ENCODE data around the gene RASGRP1.

RASGRP1 gene

DNA sequence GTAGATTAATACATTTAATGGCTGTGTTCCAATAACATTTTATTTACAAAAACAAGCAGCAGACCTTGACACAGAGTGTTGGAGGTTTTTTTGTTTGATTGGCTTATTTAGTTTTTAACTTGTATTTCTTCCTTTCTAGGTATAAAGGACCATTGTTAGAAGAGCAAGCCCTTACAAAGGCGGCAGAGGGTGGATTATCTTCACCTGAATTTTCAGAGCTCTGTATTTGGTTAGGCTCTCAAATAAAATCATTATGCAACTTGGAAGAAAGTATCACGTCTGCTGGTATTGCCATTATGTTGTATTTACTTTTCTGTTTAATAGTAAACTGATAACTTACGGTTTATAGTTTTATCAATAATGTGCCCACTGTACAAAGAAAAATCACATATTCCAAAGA lies 100.7 kb downstream of the RASGRP1 start:
- Mint-ChIP-seq H3K9me3 (no peaks in the 10 kb centered on the region), H3K4me1 (peaks cover 18% of the 10 kb centered on the region), H3K27me3 (no peaks in the 10 kb centered on the region), H3K4me3 (no peak overlapping the region), H3K27ac (no peak overlapping the region), H3K36me3 (peaks cover 7% of the 10 kb centered on the region)
- no peak for ATAC-seq (ENCODE audit: low read depth)
- DNase-seq (ENCODE audit: low spot score in 2 of 2) = no peak

DNA sequence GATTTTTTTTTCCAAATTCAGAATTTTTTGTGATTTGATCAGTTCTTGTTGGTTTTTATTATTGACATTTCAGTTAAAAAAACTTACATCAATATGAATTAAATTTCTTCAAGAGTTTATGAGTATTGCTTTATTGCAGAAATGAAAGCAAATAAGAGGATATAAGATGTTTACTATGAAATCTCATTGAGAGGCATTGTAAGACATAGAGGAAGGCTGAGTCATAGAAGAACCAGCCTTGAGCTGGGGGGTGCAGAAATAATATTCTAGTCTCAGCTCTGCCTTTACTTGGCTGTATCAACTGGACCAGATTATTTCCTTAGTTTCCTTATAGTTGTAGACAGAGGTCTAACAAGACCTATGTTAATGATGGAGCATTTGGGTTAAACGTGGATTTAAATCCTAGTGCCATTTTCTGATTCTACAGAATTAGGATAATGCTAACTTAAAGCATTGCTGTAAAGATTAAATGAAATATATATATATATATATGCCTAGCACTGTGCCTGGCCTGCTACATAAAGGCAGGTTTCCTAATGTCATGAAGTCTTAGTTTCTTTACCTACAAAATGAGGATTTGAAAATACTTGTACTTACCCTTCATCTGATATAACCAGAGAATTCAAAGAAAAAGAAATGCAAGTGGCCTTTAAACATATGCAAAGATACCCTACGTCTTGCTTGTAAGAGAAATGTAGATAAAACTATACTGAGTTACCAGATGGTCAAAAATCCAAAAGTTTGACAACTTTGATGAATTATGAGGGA lies 103.4 kb downstream of the RASGRP1 start:
- H3K27me3 Mint-ChIP-seq = no peaks in the 10 kb centered on the region
- H3K36me3 Mint-ChIP-seq = peaks cover 10% of the 10 kb centered on the region
- no peak overlapping the region for H3K27ac Mint-ChIP-seq
- ATAC-seq (ENCODE audit: low read depth) (peak; percentile 81), DNase-seq (ENCODE audit: low spot score in 2 of 2) (no peak)
- peaks cover 28% of the 10 kb centered on the region for H3K4me1 Mint-ChIP-seq
- no peaks in the 10 kb centered on the region for H3K9me3 Mint-ChIP-seq
- H3K4me3 Mint-ChIP-seq = no peak overlapping the region

DNA sequence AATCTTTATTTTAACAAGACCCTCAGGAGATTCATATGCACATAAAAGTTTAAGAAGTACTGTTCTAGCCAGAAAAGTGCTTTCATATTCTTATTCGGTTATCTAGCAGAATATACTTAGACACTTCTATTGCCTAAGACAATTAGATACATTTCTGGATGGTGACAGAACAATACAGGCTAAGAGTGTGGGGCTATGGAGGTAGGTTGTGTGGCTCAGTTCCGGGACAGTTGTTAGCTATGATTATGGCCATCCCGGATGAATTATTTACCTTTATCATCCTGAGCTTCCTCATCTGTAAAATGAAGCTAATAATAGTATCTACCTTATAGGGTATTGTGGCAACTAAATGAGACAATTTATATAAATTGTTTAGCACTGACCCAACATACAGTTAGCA lies 104.1 kb downstream of the RASGRP1 start:
- no peaks in the 10 kb centered on the region for H3K27me3 Mint-ChIP-seq
- peaks cover 10% of the 10 kb centered on the region for H3K36me3 Mint-ChIP-seq
- DNase-seq (ENCODE audit: low spot score in 2 of 2) = no peak
- no peak for ATAC-seq (ENCODE audit: low read depth)
- H3K27ac Mint-ChIP-seq = no peak overlapping the region
- H3K4me1 Mint-ChIP-seq = peaks cover 30% of the 10 kb centered on the region
- no peak overlapping the region for H3K4me3 Mint-ChIP-seq
- H3K9me3 Mint-ChIP-seq = no peaks in the 10 kb centered on the region

DNA sequence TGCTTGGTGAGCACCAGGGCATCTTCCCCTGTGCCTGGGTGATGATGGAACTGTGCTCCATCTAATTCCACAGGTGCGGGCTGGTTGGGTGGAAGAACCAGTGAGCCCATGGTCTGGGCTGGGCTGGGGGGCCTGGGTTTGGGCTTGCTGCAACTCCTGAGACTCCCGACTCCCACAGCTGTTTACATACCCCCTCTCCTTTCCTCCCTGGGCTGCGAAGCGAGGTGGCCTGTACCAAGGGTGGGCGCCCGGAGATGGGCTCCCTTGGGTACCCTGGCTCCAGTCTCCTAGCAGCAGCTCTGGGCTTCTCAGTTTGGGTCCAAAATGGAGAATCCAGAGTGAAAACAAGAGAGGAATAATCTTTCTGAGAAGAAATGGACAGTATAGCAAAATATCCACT lies 105.1 kb downstream of the RASGRP1 start:
- ATAC-seq (ENCODE audit: low read depth) (no peak), DNase-seq (ENCODE audit: low spot score in 2 of 2) (no peak)
- Mint-ChIP-seq H3K27ac (no peak overlapping the region), H3K4me1 (peaks cover 37% of the 10 kb centered on the region), H3K27me3 (no peaks in the 10 kb centered on the region), H3K36me3 (peaks cover 10% of the 10 kb centered on the region), H3K4me3 (no peak overlapping the region), H3K9me3 (no peaks in the 10 kb centered on the region)

DNA sequence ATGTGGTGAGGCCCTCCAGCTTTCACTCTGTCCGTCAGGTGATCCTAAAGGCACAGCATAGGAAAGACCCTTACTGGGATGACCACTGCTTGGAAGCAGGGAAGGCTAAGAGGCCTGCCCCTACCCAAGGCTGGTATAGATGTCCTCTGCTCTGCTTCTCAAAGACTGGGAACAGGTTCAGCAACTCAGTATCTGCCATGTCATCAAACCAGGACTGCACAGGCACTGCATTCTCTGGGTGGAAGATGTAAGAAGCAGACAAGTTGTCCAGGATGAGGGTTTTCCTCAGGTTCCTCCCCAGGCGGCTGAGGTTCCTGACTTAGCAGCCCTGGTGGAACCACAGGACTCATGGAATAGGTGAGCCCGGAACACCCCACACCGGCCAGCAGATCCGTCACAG lies 106.0 kb downstream of the RASGRP1 start:
- Mint-ChIP-seq H3K4me3 (no peak overlapping the region), H3K4me1 (peaks cover 37% of the 10 kb centered on the region), H3K9me3 (no peaks in the 10 kb centered on the region), H3K36me3 (peaks cover 10% of the 10 kb centered on the region), H3K27ac (no peak overlapping the region), H3K27me3 (no peaks in the 10 kb centered on the region)
- ATAC-seq (ENCODE audit: low read depth) (no peak), DNase-seq (ENCODE audit: low spot score in 2 of 2) (no peak)

DNA sequence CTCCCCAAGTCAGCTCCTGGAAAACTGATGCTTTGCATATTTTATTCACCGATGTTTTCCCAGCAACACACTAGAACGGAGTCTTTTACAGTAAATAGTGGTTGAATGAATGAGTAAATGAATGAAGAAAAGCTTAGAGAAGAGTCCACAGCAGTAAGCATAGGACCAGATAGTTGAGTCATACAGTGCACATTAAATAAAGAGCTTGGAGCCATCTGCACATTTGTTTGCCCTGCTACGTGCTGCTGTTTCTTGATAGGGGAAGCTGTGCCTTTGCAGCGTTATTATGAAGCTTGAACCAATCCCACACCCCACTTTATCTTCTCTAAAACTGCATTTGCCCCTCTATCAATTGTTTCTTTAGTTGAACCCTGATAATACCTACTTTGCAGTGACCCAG lies 109.5 kb downstream of the RASGRP1 start:
- peak overlapping the region; percentile 93 for H3K4me3 Mint-ChIP-seq
- H3K4me1 Mint-ChIP-seq = peaks cover 27% of the 10 kb centered on the region
- DNase-seq (ENCODE audit: low spot score in 2 of 2) = no peak
- no peaks in the 10 kb centered on the region for H3K9me3 Mint-ChIP-seq
- H3K27ac Mint-ChIP-seq = peak overlapping the region; percentile 97
- H3K27me3 Mint-ChIP-seq = no peaks in the 10 kb centered on the region
- H3K36me3 Mint-ChIP-seq = peaks cover 10% of the 10 kb centered on the region
- no peak for ATAC-seq (ENCODE audit: low read depth)

DNA sequence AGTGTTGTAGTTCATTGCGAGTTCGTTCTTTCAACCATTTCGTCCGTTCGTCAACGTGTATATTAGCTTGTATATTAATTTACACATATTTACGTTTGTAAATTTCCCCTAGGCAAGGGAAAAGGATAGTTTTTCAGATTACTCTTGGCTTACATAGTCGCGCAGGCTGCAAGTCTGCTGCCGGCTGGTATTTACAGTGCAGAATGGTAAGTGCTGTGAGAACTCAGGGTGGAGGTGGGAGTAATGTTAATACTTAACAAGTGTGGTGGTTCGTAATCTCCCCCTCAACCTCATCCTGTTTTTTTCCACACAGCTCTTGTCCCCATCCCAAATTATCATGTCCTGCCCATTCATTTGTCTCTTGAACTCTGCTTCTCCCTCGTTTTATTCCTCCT lies 109.9 kb downstream of the RASGRP1 start:
- no peak for DNase-seq (ENCODE audit: low spot score in 2 of 2)
- peak overlapping the region; percentile 97 for H3K27ac Mint-ChIP-seq
- ATAC-seq (ENCODE audit: low read depth) = no peak
- H3K27me3 Mint-ChIP-seq = no peaks in the 10 kb centered on the region
- peaks cover 23% of the 10 kb centered on the region for H3K4me1 Mint-ChIP-seq
- H3K4me3 Mint-ChIP-seq = peak overlapping the region; percentile 93
- H3K9me3 Mint-ChIP-seq = no peaks in the 10 kb centered on the region
- H3K36me3 Mint-ChIP-seq = peaks cover 10% of the 10 kb centered on the region

DNA sequence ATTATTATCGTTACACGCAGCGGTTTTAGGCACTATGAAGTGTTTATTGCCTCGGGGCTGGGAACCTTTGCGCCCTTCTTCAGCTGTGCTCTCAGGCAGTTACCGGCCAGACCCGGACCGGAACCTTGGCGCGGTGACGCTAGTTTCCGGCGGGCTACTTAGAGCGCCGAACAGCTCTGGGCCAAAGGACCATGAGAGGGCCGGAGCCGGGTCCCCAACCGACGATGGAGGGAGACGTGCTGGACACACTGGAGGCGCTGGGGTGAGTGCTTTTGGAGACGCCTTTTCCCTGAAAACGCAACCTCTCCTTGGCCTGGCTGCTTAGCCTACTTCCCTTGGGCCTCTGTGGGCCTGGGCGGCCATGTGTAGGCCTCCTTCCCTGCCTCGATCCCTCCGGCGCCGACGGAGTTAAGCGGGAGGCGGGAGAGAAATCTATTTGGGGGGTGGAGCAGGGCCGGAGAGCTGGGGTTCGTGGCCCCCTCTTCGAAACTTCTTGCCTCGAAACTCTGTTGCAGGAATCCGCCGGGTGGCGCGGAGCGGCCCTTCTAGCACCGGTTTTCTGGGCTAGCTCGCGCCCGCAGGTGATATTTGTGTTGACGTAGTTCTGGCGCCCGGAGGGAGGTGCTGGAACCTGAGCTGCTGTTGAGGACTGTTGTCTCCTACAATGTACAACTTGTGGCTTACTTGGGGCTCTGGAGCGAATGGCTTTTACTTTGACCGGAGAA lies 110.5 kb downstream of the RASGRP1 start, which contains the start of gene FAM98B:
Gene FAM98B, plus strand, starts transcription at position 157 of the 725 bp plus-strand sequence. Its CDS starts 35 bp downstream, at position 192.
- DNase-seq (ENCODE audit: low spot score in 2 of 2) (peak; percentile 92 to 98), ATAC-seq (ENCODE audit: low read depth) (peak; percentile 85)
- H3K4me3 Mint-ChIP-seq = peak within 1 kb of the TSS; percentile 93
- H3K4me1 Mint-ChIP-seq = peaks cover 21% of the 10 kb centered on the region
- H3K36me3 Mint-ChIP-seq = peaks cover 9% of the 10 kb centered on the region
- no peaks in the 10 kb centered on the region for H3K27me3 Mint-ChIP-seq
- H3K27ac Mint-ChIP-seq = peak within 1 kb of the TSS; percentile 97
- H3K9me3 Mint-ChIP-seq = no peaks in the 10 kb centered on the region

DNA sequence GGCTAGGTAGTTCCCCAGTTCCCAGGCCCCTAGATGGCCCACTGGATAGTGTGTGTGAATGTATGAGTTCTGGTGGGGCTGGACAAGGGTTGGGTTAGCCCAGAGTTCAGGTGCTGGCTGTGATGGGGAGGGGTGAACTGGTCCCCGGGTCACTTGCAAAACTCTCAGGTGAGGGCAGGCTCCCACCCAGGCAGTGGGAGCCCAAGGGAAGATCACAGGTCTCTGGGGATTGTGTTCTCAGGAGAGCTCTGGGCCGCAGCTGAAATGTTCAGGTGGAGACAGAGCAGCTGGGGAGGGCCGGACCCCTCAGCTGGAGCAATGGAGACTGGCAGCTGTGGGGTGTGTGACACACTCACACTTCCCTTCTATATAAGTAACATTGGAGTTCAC lies 123.5 kb downstream of the RASGRP1 start:
- ATAC-seq (ENCODE audit: low read depth) (no peak), DNase-seq (ENCODE audit: low spot score in 2 of 2) (no peak)
- H3K4me3 Mint-ChIP-seq = no peak overlapping the region
- no peaks in the 10 kb centered on the region for H3K36me3 Mint-ChIP-seq
- H3K27me3 Mint-ChIP-seq = peaks cover 6% of the 10 kb centered on the region
- peaks cover 1% of the 10 kb centered on the region for H3K9me3 Mint-ChIP-seq
- H3K27ac Mint-ChIP-seq = no peak overlapping the region
- H3K4me1 Mint-ChIP-seq = peaks cover 5% of the 10 kb centered on the region

DNA sequence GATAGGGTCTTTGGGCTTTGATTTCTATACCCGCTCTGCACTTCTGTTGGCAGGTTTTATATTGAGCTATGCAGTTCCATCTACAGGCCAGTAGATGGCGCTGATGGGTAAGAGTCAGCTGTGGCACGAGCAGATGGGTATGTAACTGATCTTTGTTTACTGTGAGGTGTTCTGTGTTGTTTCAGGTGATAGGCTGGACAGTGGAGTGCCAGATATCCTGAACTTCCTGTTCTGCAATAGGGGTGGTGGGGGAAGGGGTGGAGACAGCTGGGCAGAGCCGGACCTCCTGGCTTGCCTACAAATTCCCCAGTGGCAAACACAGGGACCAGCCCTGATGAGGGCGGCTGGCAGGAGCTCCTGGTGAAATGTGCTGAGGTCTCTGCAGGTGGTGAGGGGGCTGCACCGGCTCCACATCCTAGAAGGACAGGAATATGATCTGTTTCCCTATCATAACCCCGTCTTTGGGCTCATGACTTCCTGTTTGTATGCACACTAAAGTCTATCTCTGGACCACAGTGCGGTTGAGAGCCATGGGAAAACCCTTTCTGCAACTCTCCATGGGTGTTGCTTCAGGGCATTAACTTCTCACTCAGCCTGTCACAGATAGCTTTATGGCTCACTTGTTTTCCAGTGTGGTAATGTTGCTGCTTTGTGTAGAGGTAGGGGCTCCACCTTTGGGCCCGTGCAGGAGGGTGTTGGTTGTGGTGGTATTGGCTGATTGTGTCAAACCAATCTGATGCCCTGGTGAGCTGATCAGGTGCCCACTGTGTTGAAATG lies 124.1 kb downstream of the RASGRP1 start:
- peak; percentile 91 for ATAC-seq (ENCODE audit: low read depth)
- Mint-ChIP-seq H3K4me3 (no peak overlapping the region), H3K27ac (no peak overlapping the region)

More for the DNA sequence above, 124.1 kb downstream of the RASGRP1 start:
- H3K36me3 Mint-ChIP-seq = no peaks in the 10 kb centered on the region
- DNase-seq (ENCODE audit: low spot score in 2 of 2) = peak; percentile 55 to 61
- H3K4me1 Mint-ChIP-seq = peaks cover 5% of the 10 kb centered on the region
- H3K9me3 Mint-ChIP-seq = peaks cover 1% of the 10 kb centered on the region
- peaks cover 6% of the 10 kb centered on the region for H3K27me3 Mint-ChIP-seq

All from memory B cell (primary cell).